Testis (tissue), 3 donors: ENCODE data around the gene ZNF683. TPM values are rescaled to one million over a fixed set of nuclear protein-coding genes. Genes with fewer than 3 reads are reported as not detected.
A peak's percentile ranks its signal among the peaks of the same experiment; 100 is the strongest.

ENCODE experiments used
- DNase-seq: peaks from one replicate; pipeline ENCODE4 v3.0.0-alpha.2; 2019
- H3K27ac ChIP-seq, 2 donors: fragments of 200-600 bp; sonication (generic); one replicate each; pipeline ENCODE4 v1.5.1; 2019
- H3K27me3 ChIP-seq: fragments of 200-600 bp; sonication (generic); one replicate; pipeline ENCODE4 v1.5.1; 2019
- H3K36me3 ChIP-seq: fragments of 200-600 bp; sonication (generic); one replicate; pipeline ENCODE4 v1.5.1; 2017; ENCODE audit warnings: low read depth; ENCODE audit errors: missing control alignments
- H3K4me1 ChIP-seq: fragments of 200-600 bp; sonication (generic); one replicate; pipeline ENCODE4 v1.5.1; 2019
- H3K4me3 ChIP-seq, 2 donors: fragments of 200-600 bp; sonication (generic); one replicate each; pipeline ENCODE4 v1.5.1; 2017 to 2019
- H3K9me3 ChIP-seq: fragments of 200-600 bp; sonication (generic); one replicate; pipeline ENCODE4 v1.5.1; 2017
- CTCF ChIP-seq, 3 experiments: fragments of 450-650 bp in 2 of 3; fragments of 200-600 bp in 1 of 3; sonication (generic) in 1 of 3; IDR thresholded peaks; one replicate each; pipeline ENCODE4 v1.5.1; 2016 to 2019; ENCODE audit warnings: antibody characterized with exemption in 3 of 3, mild to moderate bottlenecking in 2 of 3, moderate library complexity in 1 of 3
- POLR2A ChIP-seq: fragments of 450-650 bp; IDR thresholded peaks from one replicate; pipeline ENCODE4 v1.6.1; 2017; ENCODE audit warnings: antibody characterized with exemption, mild to moderate bottlenecking, moderate library complexity
- WGBS, 2 donors: methylation state at CpG; one replicate each; pipeline ENCODE4 v1.1.5; 2018; 5-methylcytosine and 5-hydroxymethylcytosine counted together
- intact Hi-C: fragments of 100-400 bp; cut with DNase I; formaldehyde crosslinking; loops from one replicate; pipeline ENCODE4 v1.15.1; 2023; ENCODE audit warnings: low total_unique reads
- polyA plus RNA-seq: library from polyadenylated mRNA; stranded (reverse); fragments of 350-450 nt; fragmentation: Illumina TruSeq; extraction: RNeasy Lipid Tissue Mini Kit (QIAGEN cat#74804); gene quantifications from one replicate; pipeline ENCODE4 v1.2.3, GENCODE V29; 2014; ENCODE audit warnings: low read depth, low replicate concordance; ENCODE audit not compliant: insufficient read depth
- total RNA-seq, 2 donors: library from RNA; depleted of rRNA; stranded (reverse); fragments of >200 nt; gene quantifications; one replicate each; pipeline ENCODE4 v1.2.3, GENCODE V29; 2016

ZNF683 gene
- total and polyA plus RNA-seq, 3 donors from 2014 or later: 22.9 to 87.5 (median 63.9) TPM

GRCh38 chr1:26368006-26368405 lies 4.5 kb downstream of the ZNF683 start:
- DNase-seq: no peak
- Histone ChIP-seq H3K36me3 (no peaks in the 10 kb centered on the region), H3K4me3 (no peak overlapping the region), H3K9me3 (no peaks in the 10 kb centered on the region), H3K27ac (no peak overlapping the region), H3K27me3 (no peaks in the 10 kb centered on the region), H3K4me1 (no peaks in the 10 kb centered on the region)
- intact Hi-C loops: no loop called here
- no peak for TF ChIP-seq CTCF (IDR thresholded peaks at IDR 0.05)
- no peak for TF ChIP-seq POLR2A
- 63 to 79% methylated on average over 4 of the region's 4 CpGs for whole genome bisulfite sequencing, 2 donors

- WGBS, 2 donors: 84 to 92% methylated on average over 3 to 6 of the region's 6 CpGs
- H3K4me3 ChIP-seq: no peak overlapping the region
- intact Hi-C loops: no loop called here
- TF ChIP-seq POLR2A: no peak
- TF ChIP-seq CTCF (IDR thresholded peaks at IDR 0.05): no peak
- no peaks in the 10 kb centered on the region for H3K4me1 ChIP-seq
- H3K36me3 ChIP-seq: no peaks in the 10 kb centered on the region
- H3K9me3 ChIP-seq: no peaks in the 10 kb centered on the region
- H3K27ac ChIP-seq: no peak overlapping the region
- H3K27me3 ChIP-seq: no peaks in the 10 kb centered on the region
- no peak for DNase-seq
Measured at GRCh38 chr1:26367441-26367840, 5.1 kb downstream of the ZNF683 start.

- no peaks in the 10 kb centered on the region for H3K9me3 ChIP-seq
- H3K27me3 ChIP-seq: no peaks in the 10 kb centered on the region
- no peaks in the 10 kb centered on the region for H3K36me3 ChIP-seq
- H3K4me1 ChIP-seq: no peaks in the 10 kb centered on the region
- DNase-seq: no peak
- H3K4me3 ChIP-seq: no peak overlapping the region
- 54 to 56% methylated on average over 9 of the region's 9 CpGs for WGBS, 2 donors
- H3K27ac ChIP-seq: no peak overlapping the region
- TF ChIP-seq POLR2A (no peak), CTCF (IDR thresholded peaks at IDR 0.05) (no peak)
- intact Hi-C loops: no loop called here
Measured at GRCh38 chr1:26364956-26365355, 7.6 kb downstream of the ZNF683 start.

GRCh38 chr1:26363549-26364448 lies 8.8 kb downstream of the ZNF683 start:
- 30 to 38% methylated on average over 26 of the region's 26 CpGs for WGBS, 2 donors
- intact Hi-C loops: no loop called here
- DNase-seq: peak; percentile 88
- H3K36me3 ChIP-seq: no peaks in the 10 kb centered on the region
- no peaks in the 10 kb centered on the region for H3K27me3 ChIP-seq
- no peak for TF ChIP-seq POLR2A
- peak; percentile 69 to 87 (median 87) for TF ChIP-seq CTCF (IDR thresholded peaks at IDR 0.05)
- H3K4me3 ChIP-seq: no peak overlapping the region
- H3K27ac ChIP-seq: no peak overlapping the region
- no peaks in the 10 kb centered on the region for H3K9me3 ChIP-seq
- no peaks in the 10 kb centered on the region for H3K4me1 ChIP-seq

- Histone ChIP-seq H3K27ac (no peak overlapping the region), H3K4me1 (no peaks in the 10 kb centered on the region), H3K36me3 (no peaks in the 10 kb centered on the region), H3K27me3 (no peaks in the 10 kb centered on the region), H3K9me3 (no peaks in the 10 kb centered on the region), H3K4me3 (no peak overlapping the region)
- WGBS, 2 donors: 88 to 91% methylated on average over 3 of the region's 3 CpGs
- DNase-seq: no peak
- TF ChIP-seq CTCF (IDR thresholded peaks at IDR 0.05) (no peak), POLR2A (no peak)
- intact Hi-C loops: no loop called here
Measured at GRCh38 chr1:26362331-26362730, 10.2 kb downstream of the ZNF683 start.
